Right renal pelvis (tissue), 4 donors: ENCODE measurements around the gene HBG2. TPM values are rescaled to one million over a fixed set of nuclear protein-coding genes. Genes with fewer than 3 reads are reported as not detected.

Experiments
- DNase-seq, 4 donors: peaks; one replicate each; pipeline ENCODE4 v3.0.0-alpha.2; 2013; ENCODE audit warnings: low read depth in 4 of 4, low spot score in 3 of 4, missing footprints in 1 of 4
- polyA plus RNA-seq, 4 donors: library from polyadenylated mRNA; unstranded; fragments of 120-200 nt; gene quantifications; one replicate each; pipeline ENCODE4 v1.2.1, GENCODE V29; 2013; ENCODE audit not compliant: insufficient read length in 4 of 4

Gene HBG2
- polyA plus RNA-seq, 4 donors: 1,916 to 2,998 (median 2,577) TPM

- no peak for DNase-seq
These were observed 22.4 kb downstream of the HBG2 start for GRCh38 chr11:5232176-5232575.

- DNase-seq: no peak
These were observed 23.5 kb downstream of the HBG2 start for GRCh38 chr11:5231111-5231510.

GRCh38 chr11:5230266-5230665 lies 24.3 kb downstream of the HBG2 start:
- DNase-seq: no peak

- DNase-seq: no peak
These were observed 24.8 kb downstream of the HBG2 start for GRCh38 chr11:5229796-5230195.

GRCh38 chr11:5229356-5229755 lies 25.2 kb downstream of the HBG2 start:
- DNase-seq: no peak

GRCh38 chr11:5228124-5228523 lies 26.5 kb downstream of the HBG2 start:
- DNase-seq: no peak

- DNase-seq: no peak
These were observed 26.9 kb downstream of the HBG2 start for GRCh38 chr11:5227681-5228080.

GRCh38 chr11:5226732-5227310 lies 27.8 kb downstream of the HBG2 start, which contains the start of gene HBB:
Gene HBB, minus strand, starts transcription at chr11:5227071. Its CDS starts 50 bp downstream, at chr11:5227021.
- no peak for DNase-seq

GRCh38 chr11:5225480-5225871 lies 29.1 kb downstream of the HBG2 start:
- no peak for DNase-seq

- no peak for DNase-seq
These were observed 29.8 kb downstream of the HBG2 start for GRCh38 chr11:5224538-5225479.

GRCh38 chr11:5223686-5224085 lies 30.9 kb downstream of the HBG2 start:
- DNase-seq: no peak

GRCh38 chr11:5223146-5223545 lies 31.4 kb downstream of the HBG2 start:
- DNase-seq: no peak

GRCh38 chr11:5210376-5210885 lies 44.1 kb downstream of the HBG2 start:
- DNase-seq: no peak

GRCh38 chr11:5204787-5205186 lies 49.8 kb downstream of the HBG2 start:
- peak in 3 of 4 donors; percentile 1 to 28 (median 17) for DNase-seq

GRCh38 chr11:5203366-5203765 lies 51.2 kb downstream of the HBG2 start:
- no peak for DNase-seq

Other genes starting within 250 kb of the HBG2 start
- gene OR52J3, start 208.3 kb downstream of the HBG2 start, polyA plus RNA-seq: not detected
- gene OR52E2, start 195.2 kb downstream of the HBG2 start, polyA plus RNA-seq: not detected
- gene OR52E1, start 185.2 kb downstream of the HBG2 start, polyA plus RNA-seq: not detected
- not detected for gene OR52A5, start 116.4 kb downstream of the HBG2 start, polyA plus RNA-seq
- under 1 TPM in 2 of 4 donors, not detected in 2; 0.03 TPM for gene OR52A1, start 100.0 kb downstream of the HBG2 start, polyA plus RNA-seq
- not detected for gene OR51V1, start 54.1 kb downstream of the HBG2 start, polyA plus RNA-seq
- gene HBB, start 27.7 kb downstream of the HBG2 start, polyA plus RNA-seq: 100 to 1,000 TPM; 127 to 236 (median 129) TPM
- gene HBD, start 20.3 kb downstream of the HBG2 start, polyA plus RNA-seq: 1 to 10 TPM; 1.3 to 3.2 (median 1.8) TPM
- 10 to 100 TPM in 1 of 4 donors, 1 to 10 TPM in 3; 2.5 to 13.0 (median 4.6) TPM for gene HBG1, start 4.9 kb downstream of the HBG2 start, polyA plus RNA-seq
- gene HBE1, start 15.2 kb upstream of the HBG2 start, polyA plus RNA-seq: 10 to 100 TPM in 1 of 4 donors, 1 to 10 TPM in 3; 6.6 to 11.6 (median 7.4) TPM
- gene OR51B4, start 47.2 kb upstream of the HBG2 start, polyA plus RNA-seq: under 1 TPM in 2 of 4 donors, not detected in 2; 0.12 to 0.24 TPM
- gene OR51B2, start 69.5 kb upstream of the HBG2 start, polyA plus RNA-seq: not detected
- gene OR51B5, start 88.7 kb upstream of the HBG2 start, polyA plus RNA-seq: under 1 TPM; 0.35 to 0.69 (median 0.60) TPM
- gene OR51B6, start 96.7 kb upstream of the HBG2 start, polyA plus RNA-seq: not detected
- under 1 TPM in 1 of 4 donors, not detected in 3; 0.04 TPM for gene OR51M1, start 129.0 kb upstream of the HBG2 start, polyA plus RNA-seq
- under 1 TPM in 1 of 4 donors, not detected in 3; 0.06 TPM for gene OR51Q1, start 167.3 kb upstream of the HBG2 start, polyA plus RNA-seq
- gene OR51I1, start 186.7 kb upstream of the HBG2 start, polyA plus RNA-seq: not detected
- not detected for gene OR51I2, start 194.5 kb upstream of the HBG2 start, polyA plus RNA-seq
- not detected for gene OR52D1, start 233.9 kb upstream of the HBG2 start, polyA plus RNA-seq